ENCODE data around the gene STK4.

The STK4 gene

GRCh38 chr20:44983093-44983674 is 16.9 kb downstream of the STK4 start:
- H3K4me3 ChIP-seq (replicated peaks; ENCODE audit: insufficient read depth, low read length): no peak overlapping the region
- DNase-seq (ENCODE audit: low read depth in 1 of 2, low spot score in 1 of 2): no peak
- H3K27me3 ChIP-seq (ENCODE audit: insufficient read depth, poor library complexity, severe bottlenecking): no peaks in the 10 kb centered on the region
- no peak for TF ChIP-seq REST (IDR thresholded peaks at IDR 0.05; ENCODE audit: insufficient replicate concordance, low read depth)
- no peak for TF ChIP-seq SPI1 (IDR thresholded peaks at IDR 0.05; ENCODE audit: borderline replicate concordance, low read depth)
- no peak for TF ChIP-seq CTCF (IDR thresholded peaks at IDR 0.05; ENCODE audit: insufficient read depth, low read length)
- TF ChIP-seq GABPA (IDR thresholded peaks at IDR 0.05; ENCODE audit: low read depth): no peak
- no peak for TF ChIP-seq POLR2AphosphoS5 (IDR thresholded peaks at IDR 0.05; ENCODE audit: low read depth)
- H3K27ac ChIP-seq (replicated peaks): no peak overlapping the region

GRCh38 chr20:44988631-44989171 is 22.4 kb downstream of the STK4 start:
- Histone ChIP-seq H3K4me3 (replicated peaks; ENCODE audit: insufficient read depth, low read length) (no peak overlapping the region), H3K27me3 (ENCODE audit: insufficient read depth, poor library complexity, severe bottlenecking) (no peaks in the 10 kb centered on the region), H3K27ac (replicated peaks) (no peak overlapping the region)
- DNase-seq (ENCODE audit: low read depth in 1 of 2, low spot score in 1 of 2): no peak
- TF ChIP-seq CTCF (IDR thresholded peaks at IDR 0.05; ENCODE audit: insufficient read depth, low read length) (no peak), SPI1 (IDR thresholded peaks at IDR 0.05; ENCODE audit: borderline replicate concordance, low read depth) (no peak), GABPA (IDR thresholded peaks at IDR 0.05; ENCODE audit: low read depth) (no peak), POLR2AphosphoS5 (IDR thresholded peaks at IDR 0.05; ENCODE audit: low read depth) (no peak), REST (IDR thresholded peaks at IDR 0.05; ENCODE audit: insufficient replicate concordance, low read depth) (no peak)

GRCh38 chr20:44990425-44990824 is 24.1 kb downstream of the STK4 start:
- no peak overlapping the region for H3K4me3 ChIP-seq (replicated peaks; ENCODE audit: insufficient read depth, low read length)
- no peaks in the 10 kb centered on the region for H3K27me3 ChIP-seq (ENCODE audit: insufficient read depth, poor library complexity, severe bottlenecking)
- H3K27ac ChIP-seq (replicated peaks): peak overlapping the region; percentile 13; the same call in 1 of the 2 replicates
- DNase-seq (ENCODE audit: low read depth in 1 of 2, low spot score in 1 of 2): peak in 1 of 2 experiments; percentile 56
- TF ChIP-seq CTCF (IDR thresholded peaks at IDR 0.05; ENCODE audit: insufficient read depth, low read length) (no peak), POLR2AphosphoS5 (IDR thresholded peaks at IDR 0.05; ENCODE audit: low read depth) (no peak), REST (IDR thresholded peaks at IDR 0.05; ENCODE audit: insufficient replicate concordance, low read depth) (no peak), GABPA (IDR thresholded peaks at IDR 0.05; ENCODE audit: low read depth) (no peak), SPI1 (IDR thresholded peaks at IDR 0.05; ENCODE audit: borderline replicate concordance, low read depth) (no peak)

Data from HL-60 (cell line).